Thyroid gland (tissue), 4 donors: ENCODE measurements around the gene COL9A1. TPM values are rescaled to one million over a fixed set of nuclear protein-coding genes. Genes with fewer than 3 reads are reported as not detected.

Experiments
- DNase-seq, 2 donors: peaks; one replicate each; pipeline ENCODE4 v3.0.0-alpha.2; 2019
- H3K27ac ChIP-seq, 3 donors: fragments of 200-600 bp; sonication (generic); 1 replicate in 2 of 3; 2 replicates in 1 of 3; pipeline ENCODE4 v1.5.1; 2016 to 2019; ENCODE audit warnings: mild to moderate bottlenecking in 1 of 3, moderate library complexity in 1 of 3
- H3K27me3 ChIP-seq: fragments of 200-600 bp; sonication (generic); one replicate; pipeline ENCODE4 v1.5.1; 2019
- H3K36me3 ChIP-seq, 2 donors: fragments of 200-600 bp; sonication (generic); one replicate each; pipeline ENCODE4 v1.5.1; 2016 to 2019
- H3K4me1 ChIP-seq, 2 donors: fragments of 200-600 bp; sonication (generic); one replicate each; pipeline ENCODE4 v1.5.1; 2017 to 2019
- H3K4me3 ChIP-seq, 3 donors: fragments of 200-600 bp; sonication (generic); replicated peaks in 1 of 3; 1 replicate in 2 of 3; 2 replicates in 1 of 3; pipeline ENCODE4 v1.5.1; 2016; ENCODE audit warnings: mild to moderate bottlenecking in 1 of 3
- H3K9me3 ChIP-seq: fragments of 200-600 bp; sonication (generic); one replicate; pipeline ENCODE4 v1.5.1; 2017
- CTCF ChIP-seq, 6 experiments: fragments of 200-600 bp in 3 of 6; fragments of 450-650 bp in 3 of 6; sonication (generic) in 3 of 6; IDR thresholded peaks; one replicate each; pipeline ENCODE4 v1.5.1; 2016 to 2019; ENCODE audit warnings: antibody characterized with exemption in 6 of 6, mild to moderate bottlenecking in 2 of 6, inconsistent platforms in 1 of 6, moderate library complexity in 1 of 6
- POLR2A ChIP-seq, 2 donors: fragments of 450-650 bp; IDR thresholded peaks; one replicate each; pipeline ENCODE4 v1.6.1; 2017; ENCODE audit warnings: antibody characterized with exemption in 2 of 2, mild to moderate bottlenecking in 2 of 2, moderate library complexity in 1 of 2
- WGBS, 2 donors: methylation state at CpG; one replicate each; pipeline ENCODE4 v1.1.5; 2017; 5-methylcytosine and 5-hydroxymethylcytosine counted together
- intact Hi-C: fragments of 100-400 bp; cut with DNase I; formaldehyde crosslinking; loops from one replicate; pipeline ENCODE4 v1.15.1; 2023
- total RNA-seq, 4 donors: library from RNA; depleted of rRNA; stranded (reverse); fragments of >200 nt; gene quantifications; one replicate each; pipeline ENCODE4 v1.2.3, GENCODE V29; 2016

The COL9A1 gene
- total RNA-seq, 4 donors from 2014 or later, result 0.33 TPM; not detected in 2

GRCh38 chr6:70253923-70254322, 49.0 kb downstream of the COL9A1 start:
- DNase-seq, result no peak
- Histone ChIP-seq H3K27me3 (no peaks in the 10 kb centered on the region), H3K36me3 (no peaks in the 10 kb centered on the region), H3K27ac (no peak overlapping the region), H3K9me3 (no peaks in the 10 kb centered on the region), H3K4me1 (no peaks in the 10 kb centered on the region), H3K4me3 (no peak overlapping the region)
- intact Hi-C loops, result no loop called here
- TF ChIP-seq CTCF (IDR thresholded peaks at IDR 0.05) (no peak), POLR2A (IDR thresholded peaks at IDR 0.05) (no peak)
- WGBS, 2 donors, result 62 to 65% methylated on average over 3 of the region's 3 CpGs

GRCh38 chr6:70252604-70253003, 50.3 kb downstream of the COL9A1 start:
- no peaks in the 10 kb centered on the region for H3K36me3 ChIP-seq
- DNase-seq, result no peak
- TF ChIP-seq POLR2A (IDR thresholded peaks at IDR 0.05), result no peak
- no peak for TF ChIP-seq CTCF (IDR thresholded peaks at IDR 0.05)
- H3K9me3 ChIP-seq, result no peaks in the 10 kb centered on the region
- no peak overlapping the region for H3K27ac ChIP-seq
- no peaks in the 10 kb centered on the region for H3K4me1 ChIP-seq
- intact Hi-C loops, result no loop called here
- H3K4me3 ChIP-seq, result no peak overlapping the region
- WGBS, 2 donors, result 87 to 90% methylated on average over 2 of the region's 2 CpGs
- no peaks in the 10 kb centered on the region for H3K27me3 ChIP-seq

- Histone ChIP-seq H3K9me3 (no peaks in the 10 kb centered on the region), H3K4me1 (peaks cover 0 to 3% of the 10 kb centered on the region in 2 donors), H3K27me3 (no peaks in the 10 kb centered on the region), H3K4me3 (no peak overlapping the region), H3K27ac (no peak overlapping the region), H3K36me3 (no peaks in the 10 kb centered on the region)
- DNase-seq, result no peak
- TF ChIP-seq CTCF (IDR thresholded peaks at IDR 0.05) (no peak), POLR2A (IDR thresholded peaks at IDR 0.05) (no peak)
- intact Hi-C loops, result no loop called here
- 92 to 95% methylated on average over 7 of the region's 7 CpGs for WGBS, 2 donors
These were observed 56.8 kb downstream of the COL9A1 start for GRCh38 chr6:70246118-70246517.

- Histone ChIP-seq H3K36me3 (no peaks in the 10 kb centered on the region), H3K9me3 (no peaks in the 10 kb centered on the region), H3K27me3 (no peaks in the 10 kb centered on the region), H3K27ac (no peak overlapping the region), H3K4me1 (peaks cover 0 to 3% of the 10 kb centered on the region in 2 donors), H3K4me3 (no peak overlapping the region)
- 41 to 46% methylated on average over 7 of the region's 7 CpGs for WGBS, 2 donors
- intact Hi-C loops, result no loop called here
- TF ChIP-seq POLR2A (IDR thresholded peaks at IDR 0.05) (no peak), CTCF (IDR thresholded peaks at IDR 0.05) (no peak)
- DNase-seq, result peak; percentile 39 to 53
These were observed 60.9 kb downstream of the COL9A1 start for GRCh38 chr6:70241991-70242420.

- H3K4me1 ChIP-seq, result peaks cover 0 to 3% of the 10 kb centered on the region in 2 donors
- intact Hi-C loops, result no loop called here
- 62 to 72% methylated on average over 3 of the region's 3 CpGs for WGBS, 2 donors
These were observed 61.9 kb downstream of the COL9A1 start for GRCh38 chr6:70241031-70241430.

More at GRCh38 chr6:70241031-70241430, 61.9 kb downstream of the COL9A1 start:
- DNase-seq, result no peak
- Histone ChIP-seq H3K36me3 (no peaks in the 10 kb centered on the region), H3K9me3 (no peaks in the 10 kb centered on the region), H3K27ac (no peak overlapping the region), H3K27me3 (no peaks in the 10 kb centered on the region), H3K4me3 (no peak overlapping the region)
- TF ChIP-seq POLR2A (IDR thresholded peaks at IDR 0.05) (no peak), CTCF (IDR thresholded peaks at IDR 0.05) (no peak)
